ENCODE data around the gene ZNF565. TPM values are rescaled to one million over a fixed set of nuclear protein-coding genes. Genes with fewer than 3 reads are reported as not detected.

Gene ZNF565
- total RNA-seq, 1 experiment from 2014 or later, result 3.2 TPM

Other genes with a start within 250 kb of the ZNF565 start
- 21.0 TPM for gene SDHAF1, start 219.5 kb downstream of the ZNF565 start, total RNA-seq (2021; ENCODE audit: unreplicated experiment)
- gene SYNE4, start 205.9 kb downstream of the ZNF565 start, total RNA-seq (2021; ENCODE audit: unreplicated experiment), result 27.9 TPM
- 28.6 TPM for gene ALKBH6, start 200.5 kb downstream of the ZNF565 start, total RNA-seq (2021; ENCODE audit: unreplicated experiment)
- gene CLIP3, start 181.8 kb downstream of the ZNF565 start, total RNA-seq (2021; ENCODE audit: unreplicated experiment), result 1.5 TPM
- 1.7 TPM for gene THAP8, start 160.4 kb downstream of the ZNF565 start, total RNA-seq (2021; ENCODE audit: unreplicated experiment)
- gene WDR62, start 159.8 kb downstream of the ZNF565 start, total RNA-seq (2021; ENCODE audit: unreplicated experiment), result 17.0 TPM
- gene OVOL3, start 103.5 kb downstream of the ZNF565 start, total RNA-seq (2021; ENCODE audit: unreplicated experiment), result not detected
- gene POLR2I, start 99.8 kb downstream of the ZNF565 start, total RNA-seq (2021; ENCODE audit: unreplicated experiment), result 108 TPM
- 141 TPM for gene TBCB, start 99.2 kb downstream of the ZNF565 start, total RNA-seq (2021; ENCODE audit: unreplicated experiment)
- gene CAPNS1, start 74.6 kb downstream of the ZNF565 start, total RNA-seq (2021; ENCODE audit: unreplicated experiment), result 621 TPM
- not detected for gene COX7A1, start 62.2 kb downstream of the ZNF565 start, total RNA-seq (2021; ENCODE audit: unreplicated experiment)
- gene ZNF146, start 441 bp upstream of the ZNF565 start, total RNA-seq (2021; ENCODE audit: unreplicated experiment), result 105 TPM
- gene ZFP14, start 164.5 kb upstream of the ZNF565 start, total RNA-seq (2021; ENCODE audit: unreplicated experiment), result 2.8 TPM
- gene ZFP82, start 204.0 kb upstream of the ZNF565 start, total RNA-seq (2021; ENCODE audit: unreplicated experiment), result not detected